ENCODE measurements around the gene HUS1.

- TF ChIP-seq CTCF (IDR thresholded peaks at IDR 0.05; ENCODE audit: low read depth, low read length, poor library complexity, severe bottlenecking), result no peak
- no peak for TF ChIP-seq EZH2phosphoT487 (IDR thresholded peaks at IDR 0.05; ENCODE audit: borderline replicate concordance, low read length)
These were observed at the start of gene HUS1 for GRCh38 chr7:47979145-47979831.
